A549 (cell line): ENCODE results near the gene NTRK1.

Experiments
- CBX2 ChIP-seq: fragments of 200-600 bp; sonication (generic); IDR thresholded peaks from 2 replicates; pipeline ENCODE4 v1.6.1; 2016; ENCODE audit warnings: low read depth, mild to moderate bottlenecking, borderline replicate concordance
- ESRRA ChIP-seq: fragments of 150-350 bp; IDR thresholded peaks from 2 replicates; pipeline ENCODE4 v1.6.1; 2014; ENCODE audit warnings: mild to moderate bottlenecking, low read length, borderline replicate concordance
- MYC ChIP-seq: IDR thresholded peaks from 2 replicates; pipeline ENCODE4 v1.6.1; 2012; ENCODE audit warnings: mild to moderate bottlenecking, inconsistent platforms, low read length, improper control_type of control experiment, borderline replicate concordance
- POLR2A ChIP-seq: IDR thresholded peaks from 2 replicates; pipeline ENCODE4 v1.6.1; 2012; ENCODE audit warnings: mild to moderate bottlenecking, low read length
- RNF2 ChIP-seq: fragments of 200-600 bp; sonication (generic); IDR thresholded peaks from 2 replicates; pipeline ENCODE4 v1.6.1; 2016; ENCODE audit warnings: low read depth, mild to moderate bottlenecking, antibody characterized with exemption, moderate library complexity, borderline replicate concordance
- TF ChIP-seq, protein P1 (sequence below): fragments of >200 bp; sonication (Bioruptor Twin); formaldehyde crosslinking; IDR thresholded peaks from 2 replicates; pipeline ENCODE4 v1.6.1; 2016
- TF ChIP-seq, protein P2 (sequence below): fragments of >200 bp; sonication (Bioruptor Twin); formaldehyde crosslinking; IDR thresholded peaks from 3 replicates; pipeline ENCODE4 v1.5.1; 2016
- TF ChIP-seq, protein P3 (sequence below): IDR thresholded peaks from 2 replicates; pipeline ENCODE4 v1.6.1; 2012

DNA sequence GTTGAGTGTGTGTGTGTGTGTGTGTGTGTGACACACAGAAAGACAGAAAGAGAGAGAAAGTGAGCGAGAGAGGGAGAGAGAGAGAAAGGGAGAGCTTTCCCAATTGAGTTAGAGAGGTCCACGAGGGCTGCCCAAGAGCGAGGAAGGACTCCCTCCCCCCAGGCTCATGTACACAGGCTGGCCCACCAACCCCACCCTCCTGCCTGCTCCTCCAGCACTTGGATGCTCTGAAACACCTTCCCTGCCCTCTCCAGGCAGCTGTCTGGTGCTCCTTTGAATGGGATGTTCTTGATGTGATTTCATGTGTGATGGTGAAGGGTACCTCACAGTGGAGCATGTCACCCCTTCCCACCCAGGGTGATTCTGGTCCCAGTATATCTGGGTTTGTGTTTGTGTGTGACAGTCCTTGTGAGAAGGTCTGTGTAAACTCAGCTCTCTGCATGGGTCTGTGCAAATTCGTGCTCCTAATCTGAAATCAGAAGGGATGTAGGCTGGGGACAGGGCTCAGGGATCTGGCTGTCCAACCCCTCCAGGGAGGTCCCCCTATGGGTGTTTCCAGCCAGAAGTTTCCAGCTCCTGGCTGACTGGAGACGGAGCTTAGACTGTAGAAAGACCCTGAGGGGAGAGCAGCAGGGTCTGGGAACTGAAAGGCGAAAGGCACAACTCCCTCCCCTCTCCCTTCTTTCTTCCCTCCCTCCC is 26.1 kb downstream of the NTRK1 start:
- TF ChIP-seq, protein P1, sequence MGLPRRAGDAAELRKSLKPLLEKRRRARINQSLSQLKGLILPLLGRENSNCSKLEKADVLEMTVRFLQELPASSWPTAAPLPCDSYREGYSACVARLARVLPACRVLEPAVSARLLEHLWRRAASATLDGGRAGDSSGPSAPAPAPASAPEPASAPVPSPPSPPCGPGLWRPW = no peak
- TF ChIP-seq, protein P2, sequence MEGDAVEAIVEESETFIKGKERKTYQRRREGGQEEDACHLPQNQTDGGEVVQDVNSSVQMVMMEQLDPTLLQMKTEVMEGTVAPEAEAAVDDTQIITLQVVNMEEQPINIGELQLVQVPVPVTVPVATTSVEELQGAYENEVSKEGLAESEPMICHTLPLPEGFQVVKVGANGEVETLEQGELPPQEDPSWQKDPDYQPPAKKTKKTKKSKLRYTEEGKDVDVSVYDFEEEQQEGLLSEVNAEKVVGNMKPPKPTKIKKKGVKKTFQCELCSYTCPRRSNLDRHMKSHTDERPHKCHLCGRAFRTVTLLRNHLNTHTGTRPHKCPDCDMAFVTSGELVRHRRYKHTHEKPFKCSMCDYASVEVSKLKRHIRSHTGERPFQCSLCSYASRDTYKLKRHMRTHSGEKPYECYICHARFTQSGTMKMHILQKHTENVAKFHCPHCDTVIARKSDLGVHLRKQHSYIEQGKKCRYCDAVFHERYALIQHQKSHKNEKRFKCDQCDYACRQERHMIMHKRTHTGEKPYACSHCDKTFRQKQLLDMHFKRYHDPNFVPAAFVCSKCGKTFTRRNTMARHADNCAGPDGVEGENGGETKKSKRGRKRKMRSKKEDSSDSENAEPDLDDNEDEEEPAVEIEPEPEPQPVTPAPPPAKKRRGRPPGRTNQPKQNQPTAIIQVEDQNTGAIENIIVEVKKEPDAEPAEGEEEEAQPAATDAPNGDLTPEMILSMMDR = no peak
- TF ChIP-seq MYC (no peak), CBX2 (no peak), ESRRA (no peak), POLR2A (no peak), RNF2 (no peak)
- TF ChIP-seq, protein P3, sequence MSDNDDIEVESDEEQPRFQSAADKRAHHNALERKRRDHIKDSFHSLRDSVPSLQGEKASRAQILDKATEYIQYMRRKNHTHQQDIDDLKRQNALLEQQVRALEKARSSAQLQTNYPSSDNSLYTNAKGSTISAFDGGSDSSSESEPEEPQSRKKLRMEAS = no peak
